GM12873 (cell line): Measurements from ENCODE around the gene ELMO2.

ENCODE experiments used
- TF ChIP-seq, protein P1 (sequence below): IDR thresholded peaks from 2 replicates; pipeline ENCODE4 v1.5.1; 2012; ENCODE audit warnings: low read depth, mild to moderate bottlenecking, moderate library complexity, low read length, control low read depth; ENCODE audit not compliant: insufficient read depth; ENCODE audit errors: missing control alignments

Gene ELMO2

GRCh38 chr20:46317685-46318177 is 88.7 kb downstream of the ELMO2 start:
- TF ChIP-seq, protein P1, sequence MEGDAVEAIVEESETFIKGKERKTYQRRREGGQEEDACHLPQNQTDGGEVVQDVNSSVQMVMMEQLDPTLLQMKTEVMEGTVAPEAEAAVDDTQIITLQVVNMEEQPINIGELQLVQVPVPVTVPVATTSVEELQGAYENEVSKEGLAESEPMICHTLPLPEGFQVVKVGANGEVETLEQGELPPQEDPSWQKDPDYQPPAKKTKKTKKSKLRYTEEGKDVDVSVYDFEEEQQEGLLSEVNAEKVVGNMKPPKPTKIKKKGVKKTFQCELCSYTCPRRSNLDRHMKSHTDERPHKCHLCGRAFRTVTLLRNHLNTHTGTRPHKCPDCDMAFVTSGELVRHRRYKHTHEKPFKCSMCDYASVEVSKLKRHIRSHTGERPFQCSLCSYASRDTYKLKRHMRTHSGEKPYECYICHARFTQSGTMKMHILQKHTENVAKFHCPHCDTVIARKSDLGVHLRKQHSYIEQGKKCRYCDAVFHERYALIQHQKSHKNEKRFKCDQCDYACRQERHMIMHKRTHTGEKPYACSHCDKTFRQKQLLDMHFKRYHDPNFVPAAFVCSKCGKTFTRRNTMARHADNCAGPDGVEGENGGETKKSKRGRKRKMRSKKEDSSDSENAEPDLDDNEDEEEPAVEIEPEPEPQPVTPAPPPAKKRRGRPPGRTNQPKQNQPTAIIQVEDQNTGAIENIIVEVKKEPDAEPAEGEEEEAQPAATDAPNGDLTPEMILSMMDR: no peak

- TF ChIP-seq, protein P1: no peak
Observed at GRCh38 chr20:46316984-46317684, 89.3 kb downstream of the ELMO2 start.
